ENCODE data around the gene MTM1. TPM values are rescaled to one million over a fixed set of nuclear protein-coding genes. Genes with fewer than 3 reads are reported as not detected.
A peak's percentile ranks its signal among the peaks of the same experiment; 100 is the strongest.

Gene MTM1
- polyA plus RNA-seq, 2 of the 4 experiments (the other 2 are of a cell fraction) = 8.5 to 9.0 TPM

GRCh38 chrX:150577174-150577573, 8.8 kb downstream of the MTM1 start:
- ChIA-PET CTCF (no interaction called here), POLR2A (no interaction called here)
- no peak overlapping the region for H3K27ac ChIP-seq
- no peak overlapping the region for H3K4me3 ChIP-seq
- H3K4me1 ChIP-seq = peaks cover 66% of the 10 kb centered on the region
- DNase-seq (ENCODE audit: low read depth in 1 of 2, low spot score in 1 of 2) = peak in 1 of 2 experiments; percentile 12
- no peak for ATAC-seq
- 5% methylated on average over 1 of the region's 1 CpG for WGBS (ENCODE audit: missing lambda C conversion rate)
- H3K9me3 ChIP-seq = no peaks in the 10 kb centered on the region
- FAIRE-seq = no peak
- TF ChIP-seq CHD2 (IDR thresholded peaks at IDR 0.05; ENCODE audit: low read length, partially characterized antibody) (no peak), SREBF2 (IDR thresholded peaks at IDR 0.05) (no peak), EHMT2 (IDR thresholded peaks at IDR 0.05; ENCODE audit: low read depth) (peak; percentile 30; the same call in 1 of the 2 replicates)
- H3K4me2 ChIP-seq = peak overlapping the region; percentile 16; the same call in 1 of the 3 replicates

- no peak overlapping the region for H3K4me3 ChIP-seq
- H3K4me1 ChIP-seq = peaks cover 38% of the 10 kb centered on the region; the same call in 2 of the 3 replicates
- ChIA-PET POLR2A (no interaction called here), CTCF (no interaction called here)
- TF ChIP-seq JUNB (IDR thresholded peaks at IDR 0.05) = 0 out of 2 replicates have a peak, but pooled peaks have one; percentile 16
- TF ChIP-seq RFX5 (IDR thresholded peaks at IDR 0.05) = no peak
- no peak for TF ChIP-seq FOSL2 (IDR thresholded peaks at IDR 0.05)
- TF ChIP-seq FOSL2 (CRISPR knock-in tag; IDR thresholded peaks at IDR 0.05) = peak; percentile 75
- no peak for TF ChIP-seq ZNF302 (CRISPR knock-in tag; IDR thresholded peaks at IDR 0.05)
- TF ChIP-seq NFE2L2 (conservative IDR thresholded peaks at IDR 0.05; ENCODE audit: low read length) = no peak
- no peak for TF ChIP-seq POLR2AphosphoS2 (conservative IDR thresholded peaks at IDR 0.05; ENCODE audit: low read length)
- TF ChIP-seq ELK1 (IDR thresholded peaks at IDR 0.05; ENCODE audit: low read depth, low read length) = no peak
- WGBS (ENCODE audit: missing lambda C conversion rate) = 27% methylated on average over 4 of the region's 4 CpGs
- peak; percentile 43 to 77; a peak in 5 of 6 replicates for ATAC-seq
- peak; percentile 14 to 37 for DNase-seq (ENCODE audit: low read depth in 1 of 2, low spot score in 1 of 2)
- peak overlapping the region; percentile 64 for H3K4me2 ChIP-seq
- FAIRE-seq = peak; percentile 91
- no peaks in the 10 kb centered on the region for H3K9me3 ChIP-seq
- peak overlapping the region in 1 of 2 experiments; percentile 48; a peak in 3 of 6 replicates for H3K27ac ChIP-seq
Observed at GRCh38 chrX:150581093-150581775, 12.8 kb downstream of the MTM1 start.

- TF ChIP-seq KDM5A (IDR thresholded peaks at IDR 0.05) = no peak
- TF ChIP-seq FOSL2 (IDR thresholded peaks at IDR 0.05) = no peak
- no peak for TF ChIP-seq FOSL2 (CRISPR knock-in tag; IDR thresholded peaks at IDR 0.05)
- TF ChIP-seq CHD4 (IDR thresholded peaks at IDR 0.05; ENCODE audit: borderline replicate concordance) = no peak
- TF ChIP-seq JUN (IDR thresholded peaks at IDR 0.05) = no peak
- TF ChIP-seq ZSCAN20 (CRISPR knock-in tag; IDR thresholded peaks at IDR 0.05) = no peak
- no peak for TF ChIP-seq CHD2 (IDR thresholded peaks at IDR 0.05; ENCODE audit: low read length, partially characterized antibody)
- no peak for TF ChIP-seq CBX2 (IDR thresholded peaks at IDR 0.05; ENCODE audit: borderline replicate concordance, low read depth)
- no peak for TF ChIP-seq NPAS2 (CRISPR knock-in tag; IDR thresholded peaks at IDR 0.05; ENCODE audit: borderline replicate concordance)
- TF ChIP-seq RFX5 (IDR thresholded peaks at IDR 0.05) = no peak
- no peak for TF ChIP-seq HOXB13 (CRISPR knock-in tag; IDR thresholded peaks at IDR 0.05; ENCODE audit: low read depth)
- peaks cover 25% of the 10 kb centered on the region; the same call in 2 of the 3 replicates for H3K4me1 ChIP-seq
- ATAC-seq = no peak
- peak overlapping the region; percentile 64; the same call in 2 of the 3 replicates for H3K4me2 ChIP-seq
- ChIA-PET CTCF (interaction anchor here (0.7 kb wide), 1 partner anchor 19 kb away, joined by 3 read pairs; no protein-coding TSS in a partner anchor), POLR2A (no interaction called here)
- no peaks in the 10 kb centered on the region for H3K9me3 ChIP-seq
- no peak for DNase-seq (ENCODE audit: low read depth in 1 of 2, low spot score in 1 of 2)
- H3K27ac ChIP-seq = peak overlapping the region in 1 of 2 experiments; percentile 25; a peak in 1 of 6 replicates
- FAIRE-seq = no peak
- no peak overlapping the region for H3K4me3 ChIP-seq
Observed at GRCh38 chrX:150582338-150582948, 14.0 kb downstream of the MTM1 start.

Measured in A549 (cell line).